Stimulated activated CD4-positive, alpha-beta T cell treated with anti-CD3 and anti-CD28 coated beads, TNF-alpha, amount 100 ng/mL, for 48 hours (primary cell): ENCODE data around the gene RIN3.

Experiments used
- DNase-seq, 3 donors: peaks; one replicate each; pipeline ENCODE4 v3.0.0-alpha.2; 2020; ENCODE audit warnings: low read depth in 3 of 3

RIN3 gene

DNA sequence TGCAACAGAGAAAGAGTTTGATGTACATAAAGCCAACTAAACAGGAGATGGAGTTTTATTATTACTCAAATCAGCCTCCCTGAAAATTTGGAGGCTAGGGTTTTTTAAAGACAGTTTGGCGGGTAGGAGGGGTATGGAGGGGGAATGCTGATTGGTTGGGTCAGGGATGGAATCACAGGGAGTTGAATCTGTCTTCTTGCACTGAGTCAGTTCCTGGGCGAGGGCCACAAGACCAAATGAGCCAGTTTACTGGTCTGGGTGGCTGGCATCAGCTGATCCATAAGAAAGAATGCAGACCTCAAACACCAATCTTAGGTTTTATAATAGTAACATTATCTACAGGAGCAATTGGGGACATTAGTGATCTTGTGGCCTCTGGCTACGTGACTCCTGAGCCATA is 64.9 kb downstream of the RIN3 start:
- no peak for DNase-seq

DNA sequence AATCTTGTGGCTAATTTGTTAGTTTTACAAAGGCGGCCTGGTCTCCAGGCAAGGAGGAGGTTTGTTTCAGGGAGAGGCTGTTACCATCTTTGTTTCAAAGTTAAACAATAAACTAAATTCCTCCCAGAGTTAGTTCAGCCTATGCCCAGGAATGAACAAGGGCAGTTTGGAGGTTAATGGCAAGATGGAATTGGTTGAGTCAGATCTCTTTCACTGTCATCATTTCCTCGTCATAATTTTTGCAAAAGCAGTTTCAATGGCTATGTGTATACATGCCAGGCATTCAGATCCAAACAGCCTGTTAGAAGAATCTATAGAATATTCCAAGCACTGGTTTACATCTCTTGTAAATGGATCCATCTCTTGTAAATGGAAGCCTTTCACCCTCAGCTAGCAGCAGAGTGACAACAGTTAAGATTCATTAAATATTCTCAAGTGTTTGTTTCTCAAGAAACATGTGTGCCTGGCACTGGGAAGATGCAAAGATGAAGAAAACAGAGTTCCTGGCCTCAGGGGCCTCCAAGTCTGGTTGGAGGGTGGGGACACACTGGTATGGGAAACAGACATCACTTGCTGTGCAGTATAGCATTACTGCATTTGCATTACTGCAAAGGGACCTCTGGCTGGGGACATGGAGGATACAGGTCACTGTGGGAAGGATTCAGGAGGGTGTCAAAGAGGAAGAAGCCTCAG is 65.8 kb downstream of the RIN3 start:
- DNase-seq: no peak

DNA sequence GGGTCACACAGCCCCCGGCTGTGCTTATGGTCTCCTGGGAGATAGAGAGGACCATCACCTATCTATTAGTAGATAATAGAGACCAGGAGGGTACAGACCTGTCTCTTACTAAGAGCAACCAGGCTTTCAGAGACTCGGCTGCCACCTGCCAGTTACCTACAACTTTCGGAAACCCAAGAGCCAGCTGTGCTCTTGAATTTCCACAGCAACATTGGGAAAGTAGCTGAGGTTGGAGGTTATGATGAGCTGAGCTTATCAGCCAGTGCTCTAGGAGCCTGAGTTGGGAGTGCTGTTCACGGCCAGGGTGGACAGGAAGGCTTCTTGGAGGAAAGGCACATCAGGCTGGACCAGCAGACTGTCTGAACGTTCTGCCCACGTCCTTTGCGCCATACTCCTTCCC is 67.6 kb downstream of the RIN3 start:
- DNase-seq: no peak

- DNase-seq: no peak
Measured at GRCh38 chr14:92581966-92582566, 68.5 kb downstream of the RIN3 start.

GRCh38 chr14:92582706-92583452 is 69.3 kb downstream of the RIN3 start:
- no peak for DNase-seq

GRCh38 chr14:92584220-92584619 is 70.6 kb downstream of the RIN3 start:
- no peak for DNase-seq

- DNase-seq: no peak
Measured at GRCh38 chr14:92584816-92585215, 71.2 kb downstream of the RIN3 start.

DNA sequence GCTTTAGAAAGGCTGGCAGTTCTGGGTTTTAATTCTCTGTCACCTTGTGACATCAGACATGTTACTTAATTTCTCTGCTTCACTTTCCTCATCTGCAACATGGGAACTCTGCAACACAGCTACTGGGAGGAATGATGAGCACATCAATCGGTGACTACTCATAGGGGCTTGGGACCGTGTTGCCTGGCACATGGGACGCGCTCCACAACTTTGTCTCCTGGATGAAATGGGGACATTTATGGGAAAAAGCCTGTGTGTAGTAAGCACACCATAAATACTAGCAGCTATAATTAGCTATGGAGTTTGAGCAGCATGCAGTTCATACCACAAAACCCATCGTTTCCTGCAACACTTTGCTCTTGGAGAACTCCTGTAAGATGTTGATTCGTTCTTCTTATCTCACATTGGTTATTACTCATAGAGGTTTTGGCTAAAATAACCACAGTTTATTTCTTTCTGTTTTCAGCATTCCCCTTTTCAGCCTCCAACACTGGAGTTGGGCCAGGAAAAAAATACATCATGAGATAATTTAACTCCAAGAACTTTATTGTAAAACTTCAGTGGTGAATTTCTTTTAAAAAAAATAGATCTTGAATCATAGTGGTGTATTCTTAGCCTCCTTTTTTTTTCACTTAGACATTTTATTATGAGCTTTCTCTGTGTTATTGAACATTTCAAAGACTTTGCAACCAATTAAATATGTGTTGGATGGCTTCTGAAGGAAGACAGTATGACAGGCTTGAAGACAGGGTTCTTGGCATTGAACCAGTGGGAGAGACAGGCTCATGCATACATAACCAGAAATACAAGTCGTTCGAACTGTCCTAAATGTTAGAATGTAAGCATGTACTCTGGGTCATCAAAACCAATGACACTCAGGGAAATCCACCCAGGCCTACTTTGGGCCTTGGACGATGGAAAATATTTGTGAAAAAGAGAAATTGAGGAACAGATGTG is 72.7 kb downstream of the RIN3 start:
- DNase-seq: no peak

DNA sequence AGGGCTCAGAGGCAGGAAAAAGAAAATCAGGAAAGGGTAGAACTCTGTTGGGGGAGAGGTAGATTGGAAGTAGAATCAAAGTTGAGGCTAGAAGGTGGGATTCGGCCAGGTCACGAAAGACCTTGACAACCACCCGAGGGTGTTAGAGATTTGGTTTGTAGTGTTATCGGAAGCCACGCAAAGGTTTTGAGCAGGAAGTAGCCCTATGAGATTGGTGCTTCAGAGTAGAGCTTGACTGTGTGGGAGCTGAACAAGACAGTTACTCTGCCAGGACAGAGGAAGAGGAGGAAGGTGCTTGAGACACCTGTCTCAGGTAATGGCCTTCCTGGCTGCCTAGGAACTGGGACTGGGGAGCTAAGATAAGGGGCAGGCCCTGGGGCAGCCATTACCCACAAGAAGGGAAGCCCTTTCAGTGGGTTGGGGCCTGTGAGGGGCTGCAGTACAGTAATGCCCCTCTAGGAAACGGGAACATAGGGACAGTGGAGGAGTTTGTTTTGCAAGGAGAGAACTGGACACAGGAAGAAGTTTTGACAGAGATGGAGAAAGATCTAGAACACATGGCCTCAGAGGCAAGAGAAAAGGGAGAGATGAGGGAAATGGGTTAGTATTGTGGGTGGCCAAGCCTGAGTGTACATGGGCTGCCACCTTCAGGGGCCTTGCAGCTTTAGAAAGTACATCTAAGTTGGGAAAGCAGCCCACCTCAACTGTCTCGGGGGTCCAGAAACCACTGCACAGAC is 73.5 kb downstream of the RIN3 start:
- no peak for DNase-seq

GRCh38 chr14:92587700-92588085 is 74.1 kb downstream of the RIN3 start:
- no peak for DNase-seq

GRCh38 chr14:92589213-92589852 is 75.8 kb downstream of the RIN3 start:
- no peak for DNase-seq

- no peak for DNase-seq
Measured at GRCh38 chr14:92590176-92590575, 76.6 kb downstream of the RIN3 start.

GRCh38 chr14:92590941-92591340 is 77.4 kb downstream of the RIN3 start:
- no peak for DNase-seq

GRCh38 chr14:92591346-92591745 is 77.8 kb downstream of the RIN3 start:
- DNase-seq: no peak

DNA sequence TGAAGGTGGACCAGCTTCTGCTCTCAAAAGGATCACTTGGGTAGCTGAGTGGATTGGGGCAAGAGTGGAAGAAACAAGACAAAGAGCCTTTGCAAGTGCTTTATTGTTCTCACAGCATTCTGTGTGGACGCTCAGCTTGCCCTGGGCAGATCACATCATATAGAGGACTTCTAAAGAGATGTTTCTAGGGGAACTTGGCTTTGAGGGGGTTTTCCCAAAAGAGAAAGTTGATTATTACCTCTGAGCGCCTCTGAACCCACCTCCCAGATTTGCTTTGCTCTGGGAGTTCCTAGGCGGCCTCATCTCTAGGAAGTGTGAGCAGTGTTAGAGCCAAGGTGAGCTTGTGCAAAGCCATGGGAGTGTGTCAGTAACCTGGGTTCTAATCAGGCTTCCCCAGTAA is 81.7 kb downstream of the RIN3 start:
- no peak for DNase-seq

DNA sequence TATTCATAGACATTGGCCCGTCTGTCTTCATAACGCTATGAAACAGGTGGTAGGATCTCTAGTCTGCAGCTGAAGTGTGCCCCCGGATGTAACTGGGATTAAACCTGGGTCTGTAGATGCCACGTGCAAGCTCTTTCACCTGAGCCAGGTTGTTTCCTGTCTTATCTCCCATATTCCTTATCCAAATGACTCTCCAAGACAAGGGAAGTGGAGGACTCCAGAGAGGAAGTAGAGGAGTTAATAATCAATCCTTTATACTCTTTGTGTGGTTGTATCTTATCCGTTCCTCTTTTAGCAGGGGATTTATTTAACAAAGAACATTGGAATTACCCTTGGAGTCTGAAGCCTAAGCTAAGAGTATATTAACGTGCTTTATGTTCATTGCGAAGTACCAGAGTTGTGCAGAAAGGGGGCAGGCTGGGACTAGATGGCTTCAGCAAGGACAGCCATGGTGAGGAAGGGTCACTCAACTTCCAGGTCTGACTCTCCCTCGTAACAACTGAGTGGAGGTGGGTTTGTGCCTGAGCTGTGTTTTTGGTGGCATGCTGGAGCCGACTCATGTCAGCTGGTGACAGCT is 82.8 kb downstream of the RIN3 start:
- DNase-seq: no peak

- no peak for DNase-seq
Measured at GRCh38 chr14:92597906-92598905, 84.6 kb downstream of the RIN3 start.

GRCh38 chr14:92599811-92600210 is 86.2 kb downstream of the RIN3 start:
- no peak for DNase-seq
